ENCODE data around the gene CDH13.

DNA sequence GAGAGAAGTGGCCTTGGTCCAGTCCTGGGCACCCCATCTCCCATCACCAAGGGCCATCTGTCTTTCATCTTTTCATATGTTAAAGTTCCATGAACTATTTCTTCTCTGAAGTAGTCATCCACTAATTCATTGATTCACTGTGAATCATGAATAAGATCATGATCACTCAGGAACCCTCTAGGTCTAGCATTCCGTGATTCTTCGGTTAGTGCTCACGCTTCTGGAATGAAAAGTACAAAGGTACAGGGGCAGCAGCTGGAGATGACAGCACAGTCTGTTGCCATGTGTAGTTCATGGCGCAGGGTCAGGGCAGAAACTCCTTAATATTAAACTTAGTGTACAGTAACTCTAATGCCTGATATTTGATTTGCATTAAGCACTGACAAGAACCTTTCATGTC is 127.1 kb downstream of the CDH13 start:
- TF ChIP-seq CAMTA2 (CRISPR knock-in tag; conservative IDR thresholded peaks at IDR 0.05), result no peak
- TF ChIP-seq GABPB2 (CRISPR knock-in tag; conservative IDR thresholded peaks at IDR 0.05), result no peak
- no peak for TF ChIP-seq JUN (IDR thresholded peaks at IDR 0.05; ENCODE audit: borderline replicate concordance, low read depth, low read length)
- no peak for TF ChIP-seq JUN (CRISPR knock-in tag; IDR thresholded peaks at IDR 0.05; ENCODE audit: borderline replicate concordance)
- TF ChIP-seq, protein P1, sequence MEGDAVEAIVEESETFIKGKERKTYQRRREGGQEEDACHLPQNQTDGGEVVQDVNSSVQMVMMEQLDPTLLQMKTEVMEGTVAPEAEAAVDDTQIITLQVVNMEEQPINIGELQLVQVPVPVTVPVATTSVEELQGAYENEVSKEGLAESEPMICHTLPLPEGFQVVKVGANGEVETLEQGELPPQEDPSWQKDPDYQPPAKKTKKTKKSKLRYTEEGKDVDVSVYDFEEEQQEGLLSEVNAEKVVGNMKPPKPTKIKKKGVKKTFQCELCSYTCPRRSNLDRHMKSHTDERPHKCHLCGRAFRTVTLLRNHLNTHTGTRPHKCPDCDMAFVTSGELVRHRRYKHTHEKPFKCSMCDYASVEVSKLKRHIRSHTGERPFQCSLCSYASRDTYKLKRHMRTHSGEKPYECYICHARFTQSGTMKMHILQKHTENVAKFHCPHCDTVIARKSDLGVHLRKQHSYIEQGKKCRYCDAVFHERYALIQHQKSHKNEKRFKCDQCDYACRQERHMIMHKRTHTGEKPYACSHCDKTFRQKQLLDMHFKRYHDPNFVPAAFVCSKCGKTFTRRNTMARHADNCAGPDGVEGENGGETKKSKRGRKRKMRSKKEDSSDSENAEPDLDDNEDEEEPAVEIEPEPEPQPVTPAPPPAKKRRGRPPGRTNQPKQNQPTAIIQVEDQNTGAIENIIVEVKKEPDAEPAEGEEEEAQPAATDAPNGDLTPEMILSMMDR (IDR thresholded peaks at IDR 0.05 in 2 of 3, conservative IDR thresholded peaks at IDR 0.05 in 1 of 3; ENCODE audit: insufficient read depth in 2 of 3, low read depth in 1 of 3, low read length in 3 of 3), result no peak

Measured in K562 (cell line).